Tibial nerve (tissue), 4 donors: ENCODE results near the gene EFR3B.

ENCODE experiments used
- CTCF ChIP-seq, 5 experiments: fragments of 200-600 bp in 3 of 5; fragments of 450-650 bp in 2 of 5; sonication (generic) in 3 of 5; IDR thresholded peaks; one replicate each; pipeline ENCODE4 v1.5.1; 2016 to 2019; ENCODE audit warnings: antibody characterized with exemption in 5 of 5, mild to moderate bottlenecking in 3 of 5, moderate library complexity in 2 of 5
- EP300 ChIP-seq, 2 donors: sonication (generic); formaldehyde crosslinking; IDR thresholded peaks; one replicate each; pipeline ENCODE4 v1.6.1; 2017; ENCODE audit warnings: antibody characterized with exemption in 2 of 2, mild to moderate bottlenecking in 1 of 2
- POLR2A ChIP-seq, 2 donors: fragments of 450-650 bp; IDR thresholded peaks; one replicate each; pipeline ENCODE4 v1.6.1; 2017; ENCODE audit warnings: antibody characterized with exemption in 2 of 2, mild to moderate bottlenecking in 2 of 2, moderate library complexity in 2 of 2

- TF ChIP-seq POLR2A (IDR thresholded peaks at IDR 0.05) (no peak), CTCF (IDR thresholded peaks at IDR 0.05) (no peak), EP300 (IDR thresholded peaks at IDR 0.05) (no peak)
These were observed 85.8 kb downstream of the EFR3B start for GRCh38 chr2:25127646-25128045.
